GM18499 (cell line): ENCODE measurements around the gene PIK3C2B.
A peak's percentile ranks its signal among the peaks of the same experiment; 100 is the strongest.
"Not testable (repeated sequence)": the region's sequence is repeated elsewhere in the genome, so short reads cannot be mapped to it uniquely, and the experiment has no call there.

ENCODE experiments used
- ATAC-seq: cut with Tn5 transposase; IDR thresholded peaks from one replicate; pipeline ENCODE4 v1.9.1; 2021; ENCODE audit warnings: moderate number of reproducible peaks; ENCODE audit not compliant: insufficient read depth, unreplicated experiment

The PIK3C2B gene

GRCh38 chr1:204509186-204509635 is 14.6 kb upstream of the PIK3C2B start:
- ATAC-seq = no peak

GRCh38 chr1:204507317-204508105 is 12.9 kb upstream of the PIK3C2B start:
- ATAC-seq = no peak

- ATAC-seq = peak; percentile 53
Observed at GRCh38 chr1:204506969-204507316, 12.3 kb upstream of the PIK3C2B start.

- ATAC-seq = peak; percentile 32
Observed at GRCh38 chr1:204506201-204506968, 11.8 kb upstream of the PIK3C2B start.

GRCh38 chr1:204505674-204506200 is 11.1 kb upstream of the PIK3C2B start:
- no peak for ATAC-seq

GRCh38 chr1:204503913-204504519 is 9.4 kb upstream of the PIK3C2B start:
- ATAC-seq = no peak

- no peak for ATAC-seq
Observed at GRCh38 chr1:204503122-204503912, 8.7 kb upstream of the PIK3C2B start.

GRCh38 chr1:204502241-204502640 is 7.6 kb upstream of the PIK3C2B start:
- ATAC-seq = no peak

- ATAC-seq = no peak
Observed at GRCh38 chr1:204499511-204500468, 5.2 kb upstream of the PIK3C2B start.

- no peak for ATAC-seq
Observed at GRCh38 chr1:204498981-204499380, 4.4 kb upstream of the PIK3C2B start.

- ATAC-seq = no peak
Observed at GRCh38 chr1:204495777-204496176, 1.2 kb upstream of the PIK3C2B start.

GRCh38 chr1:204495078-204495753 is 611 bp upstream of the PIK3C2B start:
- no peak for ATAC-seq

- no peak for ATAC-seq
Observed at GRCh38 chr1:204493984-204494280, 673 bp downstream of the PIK3C2B start.

GRCh38 chr1:204493145-204493983 is 1.2 kb downstream of the PIK3C2B start:
- ATAC-seq = no peak

GRCh38 chr1:204491655-204492054 is 3.0 kb downstream of the PIK3C2B start:
- no peak for ATAC-seq

- ATAC-seq = no peak
Observed at GRCh38 chr1:204487256-204487615, 7.4 kb downstream of the PIK3C2B start.

- not testable (repeated sequence) for ATAC-seq
Observed at GRCh38 chr1:204486513-204487255, 7.9 kb downstream of the PIK3C2B start.
